Vagina (tissue), 2 donors: ENCODE results near the gene CCDC170. TPM values are rescaled to one million over a fixed set of nuclear protein-coding genes. Genes with fewer than 3 reads are reported as not detected.

ENCODE experiments used
- DNase-seq, 2 donors: peaks; one replicate each; pipeline ENCODE4 v3.0.0-alpha.2; 2017; ENCODE audit errors: extremely low spot score in 2 of 2
- H3K27ac ChIP-seq: fragments of 200-600 bp; sonication (generic); one replicate; pipeline ENCODE4 v1.5.1; 2019
- H3K27me3 ChIP-seq: fragments of 200-600 bp; sonication (generic); one replicate; pipeline ENCODE4 v1.5.1; 2019
- H3K36me3 ChIP-seq, 2 donors: fragments of 200-600 bp; sonication (generic); one replicate each; pipeline ENCODE4 v1.5.1; 2017 to 2019
- H3K4me1 ChIP-seq: fragments of 200-600 bp; sonication (generic); one replicate; pipeline ENCODE4 v1.5.1; 2019
- H3K4me3 ChIP-seq, 2 donors: fragments of 200-600 bp; sonication (generic); 1 replicate in 1 of 2; 2 replicates in 1 of 2; pipeline ENCODE4 v1.5.1; 2016 to 2019
- H3K9me3 ChIP-seq: fragments of 200-600 bp; sonication (generic); one replicate; pipeline ENCODE4 v1.5.1; 2019
- POLR2A ChIP-seq, 2 donors: fragments of 450-650 bp; IDR thresholded peaks; one replicate each; pipeline ENCODE4 v1.6.1; 2017; ENCODE audit warnings: antibody characterized with exemption in 2 of 2, mild to moderate bottlenecking in 2 of 2, moderate library complexity in 2 of 2
- POLR2AphosphoS5 ChIP-seq, 2 donors: sonication (generic); formaldehyde crosslinking; IDR thresholded peaks; one replicate each; pipeline ENCODE4 v1.9.0; 2017; ENCODE audit warnings: antibody characterized with exemption in 2 of 2, mild to moderate bottlenecking in 2 of 2, low read depth in 1 of 2; ENCODE audit not compliant: insufficient read depth in 1 of 2
- intact Hi-C: fragments of 100-400 bp; cut with DNase I; formaldehyde crosslinking; loops from one replicate; pipeline ENCODE4 v1.15.1; 2023
- total RNA-seq: library from RNA; depleted of rRNA; stranded (reverse); fragments of >200 nt; gene quantifications from one replicate; pipeline ENCODE4 v1.2.3, GENCODE V29; 2016
- TF ChIP-seq, protein P1 (sequence below), 3 experiments: fragments of 450-650 bp in 2 of 3; fragments of 200-600 bp in 1 of 3; sonication (generic) in 1 of 3; IDR thresholded peaks; one replicate each; pipeline ENCODE4 v1.5.1; 2017 to 2019; ENCODE audit warnings: antibody characterized with exemption in 3 of 3, mild to moderate bottlenecking in 2 of 3, moderate library complexity in 2 of 3

CCDC170 gene
- total RNA-seq, 1 donor from 2014 or later: 2.0 TPM

DNA sequence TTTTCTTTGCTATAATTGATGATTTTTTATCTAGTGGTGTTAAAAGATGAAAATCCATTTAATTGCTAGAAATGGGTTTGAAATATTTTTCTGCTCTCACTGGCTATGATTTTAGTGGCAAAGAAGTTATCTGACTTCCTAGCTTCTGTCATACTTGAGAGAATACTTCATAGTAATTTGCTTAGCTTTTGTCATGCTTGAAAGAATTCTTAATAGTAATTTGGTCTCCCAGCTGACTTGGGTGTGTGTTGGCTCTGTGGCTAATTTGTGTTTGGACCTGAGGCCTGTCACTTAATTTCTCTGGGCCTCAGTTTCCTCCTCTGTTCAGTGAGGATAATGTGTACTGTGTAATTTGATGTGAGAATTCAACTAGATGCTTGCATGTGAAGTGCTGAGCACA lies 29.1 kb upstream of the CCDC170 start:
- intact Hi-C loops: no loop called here
- no peaks in the 10 kb centered on the region for H3K27me3 ChIP-seq
- no peak overlapping the region for H3K4me3 ChIP-seq
- peaks cover 3 to 20% of the 10 kb centered on the region in 2 donors for H3K36me3 ChIP-seq
- TF ChIP-seq POLR2AphosphoS5 (IDR thresholded peaks at IDR 0.05; ENCODE audit: insufficient read depth in 1 of 2, low read depth in 1 of 2) (no peak), POLR2A (IDR thresholded peaks at IDR 0.05) (no peak)
- TF ChIP-seq, protein P1, sequence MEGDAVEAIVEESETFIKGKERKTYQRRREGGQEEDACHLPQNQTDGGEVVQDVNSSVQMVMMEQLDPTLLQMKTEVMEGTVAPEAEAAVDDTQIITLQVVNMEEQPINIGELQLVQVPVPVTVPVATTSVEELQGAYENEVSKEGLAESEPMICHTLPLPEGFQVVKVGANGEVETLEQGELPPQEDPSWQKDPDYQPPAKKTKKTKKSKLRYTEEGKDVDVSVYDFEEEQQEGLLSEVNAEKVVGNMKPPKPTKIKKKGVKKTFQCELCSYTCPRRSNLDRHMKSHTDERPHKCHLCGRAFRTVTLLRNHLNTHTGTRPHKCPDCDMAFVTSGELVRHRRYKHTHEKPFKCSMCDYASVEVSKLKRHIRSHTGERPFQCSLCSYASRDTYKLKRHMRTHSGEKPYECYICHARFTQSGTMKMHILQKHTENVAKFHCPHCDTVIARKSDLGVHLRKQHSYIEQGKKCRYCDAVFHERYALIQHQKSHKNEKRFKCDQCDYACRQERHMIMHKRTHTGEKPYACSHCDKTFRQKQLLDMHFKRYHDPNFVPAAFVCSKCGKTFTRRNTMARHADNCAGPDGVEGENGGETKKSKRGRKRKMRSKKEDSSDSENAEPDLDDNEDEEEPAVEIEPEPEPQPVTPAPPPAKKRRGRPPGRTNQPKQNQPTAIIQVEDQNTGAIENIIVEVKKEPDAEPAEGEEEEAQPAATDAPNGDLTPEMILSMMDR (IDR thresholded peaks at IDR 0.05): no peak
- no peak overlapping the region for H3K27ac ChIP-seq
- H3K9me3 ChIP-seq: no peaks in the 10 kb centered on the region
- H3K4me1 ChIP-seq: no peaks in the 10 kb centered on the region
- DNase-seq: no peak

GRCh38 chr6:151475653-151476523 lies 17.9 kb upstream of the CCDC170 start:
- intact Hi-C loops: loop anchor here (5.0 kb wide), 1 partner anchor 34 kb away; no protein-coding TSS in a partner anchor
- no peak for TF ChIP-seq POLR2AphosphoS5 (IDR thresholded peaks at IDR 0.05; ENCODE audit: insufficient read depth in 1 of 2, low read depth in 1 of 2)
- TF ChIP-seq, protein P1 (IDR thresholded peaks at IDR 0.05): peak; percentile 12 to 77 (median 57)
- no peak for DNase-seq
- no peaks in the 10 kb centered on the region for H3K36me3 ChIP-seq
- H3K27ac ChIP-seq: no peak overlapping the region
- H3K4me3 ChIP-seq: no peak overlapping the region
- peaks cover 8% of the 10 kb centered on the region for H3K4me1 ChIP-seq
- H3K9me3 ChIP-seq: no peaks in the 10 kb centered on the region
- H3K27me3 ChIP-seq: no peaks in the 10 kb centered on the region

- no peaks in the 10 kb centered on the region for H3K9me3 ChIP-seq
- TF ChIP-seq, protein P1 (IDR thresholded peaks at IDR 0.05): no peak
- TF ChIP-seq POLR2A (IDR thresholded peaks at IDR 0.05): no peak
- no peak for TF ChIP-seq POLR2AphosphoS5 (IDR thresholded peaks at IDR 0.05; ENCODE audit: insufficient read depth in 1 of 2, low read depth in 1 of 2)
- H3K27me3 ChIP-seq: no peaks in the 10 kb centered on the region
- H3K4me1 ChIP-seq: peaks cover 18% of the 10 kb centered on the region
- intact Hi-C loops: loop anchor here (5.0 kb wide), 1 partner anchor 35 kb away; no protein-coding TSS in a partner anchor
- H3K4me3 ChIP-seq: no peak overlapping the region
- H3K36me3 ChIP-seq: no peaks in the 10 kb centered on the region
- no peak overlapping the region for H3K27ac ChIP-seq
- DNase-seq: no peak
Measured at GRCh38 chr6:151477726-151478125, 16.1 kb upstream of the CCDC170 start.

DNA sequence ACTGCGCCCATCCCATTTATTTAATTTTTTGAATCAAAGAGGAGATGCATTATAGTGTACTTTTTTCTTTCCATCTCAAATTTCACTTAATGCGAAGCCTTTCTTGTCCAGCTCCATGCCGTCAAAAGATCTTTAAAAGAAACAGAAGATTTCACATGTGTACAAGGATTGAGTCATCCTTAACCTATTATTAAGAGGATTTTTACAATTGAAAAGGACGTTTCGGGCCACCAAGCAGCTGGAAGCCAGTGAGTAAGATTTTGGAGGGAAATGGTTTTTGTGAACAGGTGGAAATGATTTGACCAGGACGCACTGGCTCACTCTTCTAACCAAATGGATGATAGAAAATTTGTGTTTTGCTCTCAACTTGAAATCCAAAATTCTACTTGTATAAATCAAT lies 15.1 kb upstream of the CCDC170 start:
- H3K27me3 ChIP-seq: no peaks in the 10 kb centered on the region
- H3K9me3 ChIP-seq: no peaks in the 10 kb centered on the region
- TF ChIP-seq POLR2A (IDR thresholded peaks at IDR 0.05) (no peak), POLR2AphosphoS5 (IDR thresholded peaks at IDR 0.05; ENCODE audit: insufficient read depth in 1 of 2, low read depth in 1 of 2) (no peak)
- TF ChIP-seq, protein P1 (IDR thresholded peaks at IDR 0.05): no peak
- H3K27ac ChIP-seq: no peak overlapping the region
- intact Hi-C loops: loop anchor here (5.0 kb wide), 1 partner anchor 36 kb away; no protein-coding TSS in a partner anchor
- H3K4me3 ChIP-seq: no peak overlapping the region
- DNase-seq: no peak
- H3K4me1 ChIP-seq: peaks cover 18% of the 10 kb centered on the region
- no peaks in the 10 kb centered on the region for H3K36me3 ChIP-seq

DNA sequence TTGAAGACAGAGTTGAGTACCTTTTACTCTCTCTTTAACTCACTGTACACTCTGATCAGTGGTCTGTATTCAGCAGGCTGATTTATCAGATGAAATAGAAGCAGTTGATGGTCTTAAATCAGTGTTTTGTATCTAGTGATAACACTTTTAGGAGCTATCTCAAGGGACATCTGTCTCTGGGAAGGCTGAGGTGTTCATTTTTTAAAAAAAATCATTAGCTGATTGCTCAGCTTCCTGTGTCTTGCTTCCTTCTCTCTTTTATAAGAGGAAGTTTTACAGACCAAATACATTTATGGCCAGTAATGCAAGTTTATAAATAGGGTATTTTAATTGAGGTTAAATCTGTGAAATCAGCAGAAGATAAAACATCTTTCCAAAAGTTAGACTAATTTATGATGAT lies 12.0 kb upstream of the CCDC170 start:
- H3K27ac ChIP-seq: peak overlapping the region; percentile 62
- peaks cover 10% of the 10 kb centered on the region for H3K4me1 ChIP-seq
- no peak overlapping the region for H3K4me3 ChIP-seq
- DNase-seq: no peak
- H3K9me3 ChIP-seq: no peaks in the 10 kb centered on the region
- H3K36me3 ChIP-seq: no peaks in the 10 kb centered on the region
- no peaks in the 10 kb centered on the region for H3K27me3 ChIP-seq
- intact Hi-C loops: no loop called here
- TF ChIP-seq POLR2A (IDR thresholded peaks at IDR 0.05) (no peak), POLR2AphosphoS5 (IDR thresholded peaks at IDR 0.05; ENCODE audit: insufficient read depth in 1 of 2, low read depth in 1 of 2) (no peak)
- TF ChIP-seq, protein P1 (IDR thresholded peaks at IDR 0.05): no peak
